Neural progenitor cell (in vitro differentiated cells): Measurements from ENCODE around the gene MSX2. TPM values are rescaled to one million over a fixed set of nuclear protein-coding genes. Genes with fewer than 3 reads are reported as not detected.

Source experiments
- DNase-seq: peaks from one replicate; pipeline ENCODE4 v3.0.0-alpha.2; 2016; ENCODE audit warnings: low spot score
- H2AFZ ChIP-seq: fragments of 200-600 bp; sonication (generic); replicated peaks from 2 replicates; pipeline ENCODE4 v1.6.1; 2016; ENCODE audit warnings: antibody characterized with exemption
- H3F3A ChIP-seq: fragments of 200-600 bp; sonication (generic); 2 replicates; pipeline ENCODE4 v1.6.1; 2016; ENCODE audit warnings: antibody characterized with exemption, low read depth
- H3K27ac ChIP-seq: fragments of 200-600 bp; sonication (generic); 2 replicates; pipeline ENCODE4 v1.5.1; 2016; ENCODE audit warnings: mild to moderate bottlenecking
- H3K27me3 ChIP-seq: fragments of 200-600 bp; sonication (generic); 2 replicates; pipeline ENCODE4 v1.6.1; 2016; ENCODE audit warnings: mild to moderate bottlenecking, moderate library complexity
- H3K36me3 ChIP-seq: fragments of 200-600 bp; sonication (generic); 2 replicates; pipeline ENCODE4 v1.5.1; 2016
- H3K4me1 ChIP-seq: fragments of 200-600 bp; sonication (generic); 2 replicates; pipeline ENCODE4 v1.6.1; 2016; ENCODE audit warnings: mixed run types
- H3K4me2 ChIP-seq: fragments of 200-600 bp; sonication (generic); 2 replicates; pipeline ENCODE4 v1.6.1; 2016
- H3K4me3 ChIP-seq: fragments of 200-600 bp; sonication (generic); 2 replicates; pipeline ENCODE4 v1.5.1; 2016
- H3K79me2 ChIP-seq: fragments of 200-600 bp; sonication (generic); 2 replicates; pipeline ENCODE4 v1.6.1; 2016; ENCODE audit warnings: low read depth
- H3K9ac ChIP-seq: fragments of 200-600 bp; sonication (generic); 2 replicates; pipeline ENCODE4 v1.6.1; 2016
- H3K9me3 ChIP-seq: fragments of 200-600 bp; sonication (generic); 2 replicates; pipeline ENCODE4 v1.5.1; 2016; ENCODE audit warnings: low read depth
- H4K20me1 ChIP-seq: fragments of 200-600 bp; sonication (generic); 2 replicates; pipeline ENCODE4 v1.6.1; 2016; ENCODE audit warnings: low read depth
- H3K27ac Mint-ChIP-seq: 3 replicates; pipeline ENCODE4 v1.8.0; 2021; ENCODE audit warnings: mixed read lengths
- H3K27me3 Mint-ChIP-seq: 2 replicates; pipeline ENCODE4 v1.8.0; 2022; ENCODE audit warnings: low read depth, mild to moderate bottlenecking, inconsistent platforms, moderate library complexity, mixed read lengths; ENCODE audit not compliant: insufficient read depth
- H3K36me3 Mint-ChIP-seq: 3 replicates; pipeline ENCODE4 v1.8.0; 2021; ENCODE audit warnings: mixed read lengths
- H3K4me1 Mint-ChIP-seq: 3 replicates; pipeline ENCODE4 v1.8.0; 2021; ENCODE audit warnings: mixed read lengths
- H3K4me3 Mint-ChIP-seq: 3 replicates; pipeline ENCODE4 v1.8.0; 2021; ENCODE audit warnings: mild to moderate bottlenecking, moderate library complexity, mixed read lengths
- H3K9me3 Mint-ChIP-seq: 3 replicates; pipeline ENCODE4 v1.8.0; 2020; ENCODE audit warnings: mixed read lengths
- EZH2 ChIP-seq: fragments of 200-600 bp; sonication (generic); IDR thresholded peaks from 2 replicates; pipeline ENCODE4 v1.6.1; 2017; ENCODE audit warnings: antibody characterized with exemption, mild to moderate bottlenecking, moderate library complexity
- EZH2phosphoT487 ChIP-seq: fragments of 200-600 bp; sonication (generic); IDR thresholded peaks from 2 replicates; pipeline ENCODE4 v1.6.1; 2017; ENCODE audit warnings: antibody characterized with exemption
- microRNA-seq: library from miRNA; unstranded; fragments of <30 nt; microRNA quantifications from one replicate; pipeline ENCODE4, GENCODE V29; 2016
- small RNA-seq: library from RNA; depleted of rRNA; stranded (forward); fragments of <200 nt; gene quantifications from one replicate; pipeline ENCODE3, GENCODE V24; 2015
- total RNA-seq: library from RNA; depleted of rRNA; stranded (reverse); fragments of >200 nt; gene quantifications from 2 replicates; pipeline ENCODE4 v1.2.3, GENCODE V29; 2015; ENCODE audit warnings: low replicate concordance
- TF ChIP-seq, protein P1 (sequence below): fragments of 200-600 bp; sonication (generic); IDR thresholded peaks from 2 replicates; pipeline ENCODE4 v1.5.1; 2017; ENCODE audit warnings: antibody characterized with exemption, mild to moderate bottlenecking

MSX2 gene
- total RNA-seq, 1 donor from 2014 or later, result 0.30 TPM

DNA sequence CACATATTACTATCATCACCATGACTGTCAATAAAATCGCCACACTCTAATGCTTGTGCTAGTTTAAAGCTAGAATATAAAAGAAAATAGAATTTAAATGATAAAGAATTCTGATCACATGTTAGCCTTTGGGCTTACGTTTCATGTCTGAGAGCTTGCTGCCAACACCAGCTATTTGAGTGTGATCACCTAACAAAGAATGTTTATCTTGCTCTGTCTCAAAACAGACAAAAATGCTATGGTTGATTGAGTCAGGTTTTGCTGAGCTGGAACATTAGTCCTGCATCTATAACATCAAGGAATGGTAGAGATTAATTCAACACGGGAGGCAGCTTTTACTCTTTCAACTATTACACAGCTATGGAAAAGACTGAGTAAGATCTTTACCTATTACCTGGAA, 50.7 kb downstream of the MSX2 start:
- H4K20me1 ChIP-seq, result no peaks in the 10 kb centered on the region
- H3K27ac ChIP-seq, result no peak overlapping the region
- Mint-ChIP-seq H3K27me3 (peaks cover 8% of the 10 kb centered on the region), H3K27ac (no peak overlapping the region), H3K9me3 (peaks cover 2% of the 10 kb centered on the region), H3K36me3 (no peaks in the 10 kb centered on the region), H3K4me1 (no peaks in the 10 kb centered on the region), H3K4me3 (no peak overlapping the region)
- H3K9me3 ChIP-seq, result no peaks in the 10 kb centered on the region
- H3K36me3 ChIP-seq, result no peaks in the 10 kb centered on the region
- H3K4me2 ChIP-seq, result no peak overlapping the region
- no peaks in the 10 kb centered on the region for H3K79me2 ChIP-seq
- no peak overlapping the region for H3K4me3 ChIP-seq
- H3K27me3 ChIP-seq, result no peaks in the 10 kb centered on the region
- TF ChIP-seq EZH2 (no peak), EZH2phosphoT487 (no peak)
- TF ChIP-seq, protein P1, sequence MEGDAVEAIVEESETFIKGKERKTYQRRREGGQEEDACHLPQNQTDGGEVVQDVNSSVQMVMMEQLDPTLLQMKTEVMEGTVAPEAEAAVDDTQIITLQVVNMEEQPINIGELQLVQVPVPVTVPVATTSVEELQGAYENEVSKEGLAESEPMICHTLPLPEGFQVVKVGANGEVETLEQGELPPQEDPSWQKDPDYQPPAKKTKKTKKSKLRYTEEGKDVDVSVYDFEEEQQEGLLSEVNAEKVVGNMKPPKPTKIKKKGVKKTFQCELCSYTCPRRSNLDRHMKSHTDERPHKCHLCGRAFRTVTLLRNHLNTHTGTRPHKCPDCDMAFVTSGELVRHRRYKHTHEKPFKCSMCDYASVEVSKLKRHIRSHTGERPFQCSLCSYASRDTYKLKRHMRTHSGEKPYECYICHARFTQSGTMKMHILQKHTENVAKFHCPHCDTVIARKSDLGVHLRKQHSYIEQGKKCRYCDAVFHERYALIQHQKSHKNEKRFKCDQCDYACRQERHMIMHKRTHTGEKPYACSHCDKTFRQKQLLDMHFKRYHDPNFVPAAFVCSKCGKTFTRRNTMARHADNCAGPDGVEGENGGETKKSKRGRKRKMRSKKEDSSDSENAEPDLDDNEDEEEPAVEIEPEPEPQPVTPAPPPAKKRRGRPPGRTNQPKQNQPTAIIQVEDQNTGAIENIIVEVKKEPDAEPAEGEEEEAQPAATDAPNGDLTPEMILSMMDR, result no peak
- H3K9ac ChIP-seq, result no peak overlapping the region
- H3K4me1 ChIP-seq, result no peaks in the 10 kb centered on the region
- H3F3A ChIP-seq, result no peaks in the 10 kb centered on the region
- no peak for DNase-seq
- H2AFZ ChIP-seq, result no peak overlapping the region

DNA sequence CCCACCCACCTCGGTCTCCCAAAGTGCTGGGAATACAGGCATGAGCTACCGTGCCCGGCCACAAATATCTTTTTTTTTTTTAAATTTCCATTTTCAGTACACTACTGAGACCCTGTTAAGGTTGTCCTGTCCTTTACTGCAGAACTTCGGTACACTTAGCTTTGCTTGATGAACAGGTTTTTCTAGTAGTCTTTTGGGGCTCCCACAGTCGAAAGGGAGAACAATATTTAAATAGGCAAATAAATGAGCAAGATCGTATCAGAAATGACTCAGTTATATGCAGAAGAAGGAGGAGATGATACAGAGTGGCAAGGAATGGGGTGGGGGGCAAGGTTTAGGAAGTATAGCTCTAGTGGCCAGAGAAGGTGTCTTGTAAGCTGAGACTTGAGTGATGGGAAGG, 52.7 kb downstream of the MSX2 start:
- no peak overlapping the region for H3K27ac Mint-ChIP-seq
- H3K36me3 Mint-ChIP-seq, result no peaks in the 10 kb centered on the region

DNA sequence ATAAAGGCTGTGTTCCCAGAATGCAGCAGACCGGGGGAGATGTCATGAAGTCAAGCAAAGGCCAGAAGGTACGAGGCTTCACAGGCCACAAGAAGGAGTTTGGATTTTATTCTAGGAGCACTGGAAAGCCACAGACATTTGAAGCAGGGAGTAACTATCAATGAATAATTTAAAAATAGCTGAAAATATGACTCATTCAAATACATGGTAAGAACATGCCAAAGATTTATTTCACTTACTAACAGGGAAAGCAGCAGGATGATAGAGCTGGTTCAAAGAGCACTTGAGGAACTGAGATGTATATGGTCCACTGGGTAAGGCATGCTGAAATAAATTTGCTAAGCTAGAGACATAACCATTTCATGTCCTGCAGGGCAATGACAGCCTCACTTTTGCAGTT, 53.2 kb downstream of the MSX2 start:
- TF ChIP-seq, protein P1, result no peak
- TF ChIP-seq EZH2phosphoT487 (no peak), EZH2 (no peak)
- no peak overlapping the region for H3K27ac ChIP-seq
- H3F3A ChIP-seq, result no peaks in the 10 kb centered on the region
- H3K36me3 ChIP-seq, result no peaks in the 10 kb centered on the region
- H3K36me3 Mint-ChIP-seq, result no peaks in the 10 kb centered on the region
- no peak overlapping the region for H3K4me2 ChIP-seq
- no peak overlapping the region for H3K27ac Mint-ChIP-seq
- H3K4me1 Mint-ChIP-seq, result no peaks in the 10 kb centered on the region
- H4K20me1 ChIP-seq, result no peaks in the 10 kb centered on the region
- no peaks in the 10 kb centered on the region for H3K27me3 ChIP-seq
- DNase-seq, result no peak
- H3K79me2 ChIP-seq, result no peaks in the 10 kb centered on the region
- no peaks in the 10 kb centered on the region for H3K9me3 ChIP-seq
- no peak overlapping the region for H2AFZ ChIP-seq
- no peak overlapping the region for H3K4me3 ChIP-seq
- no peaks in the 10 kb centered on the region for H3K4me1 ChIP-seq
- H3K9ac ChIP-seq, result no peak overlapping the region
- peaks cover 2% of the 10 kb centered on the region for H3K9me3 Mint-ChIP-seq
- no peak overlapping the region for H3K4me3 Mint-ChIP-seq
- H3K27me3 Mint-ChIP-seq, result peaks cover 8% of the 10 kb centered on the region

More for the DNA sequence above, 52.7 kb downstream of the MSX2 start:
- H3K4me3 Mint-ChIP-seq, result no peak overlapping the region
- TF ChIP-seq EZH2phosphoT487, result no peak
- TF ChIP-seq EZH2, result no peak
- TF ChIP-seq, protein P1, result no peak
- H3K36me3 ChIP-seq, result no peaks in the 10 kb centered on the region
- H3K9me3 ChIP-seq, result no peaks in the 10 kb centered on the region
- H4K20me1 ChIP-seq, result no peaks in the 10 kb centered on the region
- H3K27me3 Mint-ChIP-seq, result peaks cover 8% of the 10 kb centered on the region
- no peak overlapping the region for H3K9ac ChIP-seq
- peaks cover 2% of the 10 kb centered on the region for H3K9me3 Mint-ChIP-seq
- no peaks in the 10 kb centered on the region for H3K4me1 ChIP-seq
- H3F3A ChIP-seq, result no peaks in the 10 kb centered on the region
- no peak for DNase-seq
- H2AFZ ChIP-seq, result no peak overlapping the region
- H3K27me3 ChIP-seq, result no peaks in the 10 kb centered on the region
- no peak overlapping the region for H3K4me3 ChIP-seq
- H3K4me1 Mint-ChIP-seq, result no peaks in the 10 kb centered on the region
- no peak overlapping the region for H3K4me2 ChIP-seq
- H3K79me2 ChIP-seq, result no peaks in the 10 kb centered on the region
- no peak overlapping the region for H3K27ac ChIP-seq

Small RNA genes lying within 50 kb of the gene (microRNA-seq; reads per million reads assigned to microRNA genes)
- gene MIR4634, result not detected

Small RNA genes lying within 50 kb of the gene (small RNA-seq; reads per million reads assigned to genes)
- gene MIR4634, result not detected
